ENCODE data around the gene COL5A1. TPM values are rescaled to one million over a fixed set of nuclear protein-coding genes. Genes with fewer than 3 reads are reported as not detected.
"Not testable (repeated sequence)": the region's sequence is repeated elsewhere in the genome, so short reads cannot be mapped to it uniquely, and the experiment has no call there.

COL5A1 gene
- total RNA-seq, 1 donor from 2014 or later: 13.9 TPM

DNA sequence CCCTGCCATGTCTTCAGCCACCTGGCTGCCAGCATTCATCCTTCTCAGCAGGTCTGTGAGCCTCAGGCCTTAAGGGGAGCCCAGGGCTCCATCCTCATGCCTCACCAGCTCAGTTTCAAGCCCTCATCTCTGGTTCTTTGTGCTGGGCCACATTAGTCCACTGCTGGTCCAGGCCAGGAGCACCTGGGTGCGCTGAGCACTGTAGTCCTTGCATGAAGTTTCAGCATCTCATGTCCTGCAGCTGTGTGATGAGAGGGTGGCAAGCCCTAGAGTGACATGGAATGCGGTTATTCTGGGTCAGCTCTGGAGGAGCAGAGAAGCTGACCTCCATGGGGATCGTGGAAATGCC is 42.7 kb downstream of the COL5A1 start:
- Histone ChIP-seq H3K4me1 (peaks cover 47% of the 10 kb centered on the region), H3K36me3 (no peaks in the 10 kb centered on the region), H3K27me3 (ENCODE audit: low read depth) (no peaks in the 10 kb centered on the region), H3K27ac (replicated peaks) (no peak overlapping the region), H3K4me3 (no peak overlapping the region), H3K9me3 (replicated peaks) (no peaks in the 10 kb centered on the region)
- TF ChIP-seq, protein P1, sequence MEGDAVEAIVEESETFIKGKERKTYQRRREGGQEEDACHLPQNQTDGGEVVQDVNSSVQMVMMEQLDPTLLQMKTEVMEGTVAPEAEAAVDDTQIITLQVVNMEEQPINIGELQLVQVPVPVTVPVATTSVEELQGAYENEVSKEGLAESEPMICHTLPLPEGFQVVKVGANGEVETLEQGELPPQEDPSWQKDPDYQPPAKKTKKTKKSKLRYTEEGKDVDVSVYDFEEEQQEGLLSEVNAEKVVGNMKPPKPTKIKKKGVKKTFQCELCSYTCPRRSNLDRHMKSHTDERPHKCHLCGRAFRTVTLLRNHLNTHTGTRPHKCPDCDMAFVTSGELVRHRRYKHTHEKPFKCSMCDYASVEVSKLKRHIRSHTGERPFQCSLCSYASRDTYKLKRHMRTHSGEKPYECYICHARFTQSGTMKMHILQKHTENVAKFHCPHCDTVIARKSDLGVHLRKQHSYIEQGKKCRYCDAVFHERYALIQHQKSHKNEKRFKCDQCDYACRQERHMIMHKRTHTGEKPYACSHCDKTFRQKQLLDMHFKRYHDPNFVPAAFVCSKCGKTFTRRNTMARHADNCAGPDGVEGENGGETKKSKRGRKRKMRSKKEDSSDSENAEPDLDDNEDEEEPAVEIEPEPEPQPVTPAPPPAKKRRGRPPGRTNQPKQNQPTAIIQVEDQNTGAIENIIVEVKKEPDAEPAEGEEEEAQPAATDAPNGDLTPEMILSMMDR (IDR thresholded peaks at IDR 0.05; ENCODE audit: borderline replicate concordance): no peak
- no peak for DNase-seq
- intact Hi-C loops (cut with micrococcal nuclease): no loop called here

- intact Hi-C loops (cut with micrococcal nuclease); H3K9me3 ChIP-seq (replicated peaks); H3K27ac ChIP-seq (replicated peaks); H3K27me3 ChIP-seq (ENCODE audit: low read depth); DNase-seq; H3K36me3 ChIP-seq; H3K4me3 ChIP-seq: not testable (repeated sequence)
- peaks cover 49% of the 10 kb centered on the region for H3K4me1 ChIP-seq
These were observed 43.3 kb downstream of the COL5A1 start for GRCh38 chr9:134684941-134685340.

GRCh38 chr9:134685784-134686183 is 44.2 kb downstream of the COL5A1 start:
- no peaks in the 10 kb centered on the region for H3K27me3 ChIP-seq (ENCODE audit: low read depth)
- H3K4me3 ChIP-seq: no peak overlapping the region
- H3K4me1 ChIP-seq: peaks cover 49% of the 10 kb centered on the region
- intact Hi-C loops (cut with micrococcal nuclease): no loop called here
- no peak for DNase-seq
- H3K36me3 ChIP-seq: no peaks in the 10 kb centered on the region
- no peak overlapping the region for H3K27ac ChIP-seq (replicated peaks)
- H3K9me3 ChIP-seq (replicated peaks): no peaks in the 10 kb centered on the region
- TF ChIP-seq, protein P1 (IDR thresholded peaks at IDR 0.05; ENCODE audit: borderline replicate concordance): no peak

DNA sequence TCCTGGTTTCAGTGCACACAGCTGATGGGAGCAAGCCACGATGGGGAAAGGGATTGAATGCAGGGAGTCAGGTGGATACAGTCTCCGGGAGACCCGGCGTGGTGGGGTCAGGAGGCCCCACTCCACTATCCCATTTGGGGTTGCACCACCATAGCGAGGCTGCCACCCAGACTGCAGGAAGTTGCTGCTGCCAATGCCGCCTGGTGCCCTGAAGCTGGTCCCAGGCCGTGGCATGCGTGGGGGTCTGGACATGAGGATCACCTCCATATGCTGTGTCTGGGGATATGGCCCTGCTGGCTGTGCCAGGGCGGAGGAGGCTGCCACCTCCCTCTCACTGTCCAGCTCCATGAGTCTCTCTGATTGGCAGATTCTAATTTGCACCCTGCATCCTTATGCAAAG is 45.3 kb downstream of the COL5A1 start:
- no peak for DNase-seq

DNA sequence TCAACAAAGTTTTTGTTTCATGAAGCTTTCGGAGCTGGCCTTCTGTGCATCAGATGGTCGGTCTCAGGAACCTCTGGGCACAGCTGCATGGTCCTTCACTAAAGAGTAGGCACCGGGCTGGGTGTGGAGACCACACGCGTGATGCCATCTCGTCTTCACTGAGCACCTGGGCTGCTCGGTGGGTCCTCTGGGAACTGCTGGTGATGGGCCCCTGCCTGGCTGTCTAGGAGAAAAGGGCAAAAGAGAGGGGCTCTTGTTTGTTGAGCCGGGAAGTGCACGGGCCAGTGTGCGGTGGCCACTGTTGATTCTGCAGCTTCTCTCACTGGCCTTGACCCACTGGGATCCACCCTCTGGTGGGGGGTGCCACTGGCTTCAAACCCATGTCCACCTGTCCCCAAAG is 46.0 kb downstream of the COL5A1 start:
- H3K27me3 ChIP-seq (ENCODE audit: low read depth): no peaks in the 10 kb centered on the region
- no peak overlapping the region for H3K4me3 ChIP-seq
- TF ChIP-seq, protein P1 (IDR thresholded peaks at IDR 0.05; ENCODE audit: borderline replicate concordance): no peak
- intact Hi-C loops (cut with micrococcal nuclease): no loop called here
- H3K9me3 ChIP-seq (replicated peaks): no peaks in the 10 kb centered on the region
- H3K27ac ChIP-seq (replicated peaks): no peak overlapping the region
- peaks cover 34% of the 10 kb centered on the region for H3K4me1 ChIP-seq
- no peak for DNase-seq
- H3K36me3 ChIP-seq: no peaks in the 10 kb centered on the region

More for the DNA sequence above, 45.3 kb downstream of the COL5A1 start:
- Histone ChIP-seq H3K9me3 (replicated peaks) (no peaks in the 10 kb centered on the region), H3K27me3 (ENCODE audit: low read depth) (no peaks in the 10 kb centered on the region), H3K4me1 (peaks cover 41% of the 10 kb centered on the region), H3K27ac (replicated peaks) (no peak overlapping the region), H3K4me3 (no peak overlapping the region), H3K36me3 (no peaks in the 10 kb centered on the region)
- intact Hi-C loops (cut with micrococcal nuclease): no loop called here
- TF ChIP-seq, protein P1 (IDR thresholded peaks at IDR 0.05; ENCODE audit: borderline replicate concordance): no peak

GRCh38 chr9:134688231-134688630 is 46.6 kb downstream of the COL5A1 start:
- Histone ChIP-seq H3K36me3 (no peaks in the 10 kb centered on the region), H3K27me3 (ENCODE audit: low read depth) (no peaks in the 10 kb centered on the region), H3K4me1 (peaks cover 27% of the 10 kb centered on the region), H3K4me3 (no peak overlapping the region), H3K27ac (replicated peaks) (no peak overlapping the region), H3K9me3 (replicated peaks) (no peaks in the 10 kb centered on the region)
- no peak for DNase-seq
- TF ChIP-seq, protein P1 (IDR thresholded peaks at IDR 0.05; ENCODE audit: borderline replicate concordance): no peak
- intact Hi-C loops (cut with micrococcal nuclease): no loop called here
